GM21367 (cell line): Measurements from ENCODE around the gene PIGR.

ENCODE experiments used
- ATAC-seq: cut with Tn5 transposase; IDR thresholded peaks from one replicate; pipeline ENCODE4 v1.9.1; 2021; ENCODE audit not compliant: unreplicated experiment

PIGR gene

GRCh38 chr1:206912445-206913095, 33.7 kb downstream of the PIGR start:
- no peak for ATAC-seq

- ATAC-seq = no peak
Measured at GRCh38 chr1:206911064-206911663, 35.1 kb downstream of the PIGR start.

- ATAC-seq = no peak
Measured at GRCh38 chr1:206909883-206910318, 36.4 kb downstream of the PIGR start.

- no peak for ATAC-seq
Measured at GRCh38 chr1:206909161-206909882, 36.9 kb downstream of the PIGR start.

- no peak for ATAC-seq
Measured at GRCh38 chr1:206908038-206908437, 38.2 kb downstream of the PIGR start.

GRCh38 chr1:206907304-206907991, 38.8 kb downstream of the PIGR start:
- no peak for ATAC-seq

GRCh38 chr1:206905295-206906164, 40.7 kb downstream of the PIGR start:
- no peak for ATAC-seq

GRCh38 chr1:206904423-206905142, 41.7 kb downstream of the PIGR start:
- no peak for ATAC-seq

GRCh38 chr1:206903687-206904086, 42.6 kb downstream of the PIGR start:
- ATAC-seq = no peak

GRCh38 chr1:206902702-206903101, 43.6 kb downstream of the PIGR start:
- no peak for ATAC-seq

- no peak for ATAC-seq
Measured at GRCh38 chr1:206901944-206902343, 44.3 kb downstream of the PIGR start.

- ATAC-seq = no peak
Measured at GRCh38 chr1:206900149-206900548, 46.1 kb downstream of the PIGR start.

- ATAC-seq = no peak
Measured at GRCh38 chr1:206899717-206900116, 46.5 kb downstream of the PIGR start.

GRCh38 chr1:206898915-206899431, 47.3 kb downstream of the PIGR start:
- no peak for ATAC-seq

- no peak for ATAC-seq
Measured at GRCh38 chr1:206898089-206898914, 48.0 kb downstream of the PIGR start.

- ATAC-seq = no peak
Measured at GRCh38 chr1:206897175-206897574, 49.1 kb downstream of the PIGR start, which contains the start of gene IL24. Gene IL24 (plus strand): TSS chr1:206897443. CDS start chr1:206897833, 390 bp downstream.

GRCh38 chr1:206896261-206896660, 50.0 kb downstream of the PIGR start:
- no peak for ATAC-seq

GRCh38 chr1:206895837-206896242, 50.4 kb downstream of the PIGR start:
- no peak for ATAC-seq

GRCh38 chr1:206895325-206895724, 50.9 kb downstream of the PIGR start:
- ATAC-seq = no peak
